Activated T-cell treated with anti-CD3 and anti-CD28 coated beads for 1 hour (primary cell): Measurements from ENCODE around the gene SLX9.
"Not testable (repeated sequence)": the region's sequence is repeated elsewhere in the genome, so short reads cannot be mapped to it uniquely, and the experiment has no call there.

Experiments used
- DNase-seq: peaks from one replicate; pipeline ENCODE4 v3.0.0-alpha.2; 2020; ENCODE audit warnings: low read depth

The SLX9 gene

GRCh38 chr21:44902268-44903049, 37.4 kb upstream of the SLX9 start:
- no peak for DNase-seq

DNA sequence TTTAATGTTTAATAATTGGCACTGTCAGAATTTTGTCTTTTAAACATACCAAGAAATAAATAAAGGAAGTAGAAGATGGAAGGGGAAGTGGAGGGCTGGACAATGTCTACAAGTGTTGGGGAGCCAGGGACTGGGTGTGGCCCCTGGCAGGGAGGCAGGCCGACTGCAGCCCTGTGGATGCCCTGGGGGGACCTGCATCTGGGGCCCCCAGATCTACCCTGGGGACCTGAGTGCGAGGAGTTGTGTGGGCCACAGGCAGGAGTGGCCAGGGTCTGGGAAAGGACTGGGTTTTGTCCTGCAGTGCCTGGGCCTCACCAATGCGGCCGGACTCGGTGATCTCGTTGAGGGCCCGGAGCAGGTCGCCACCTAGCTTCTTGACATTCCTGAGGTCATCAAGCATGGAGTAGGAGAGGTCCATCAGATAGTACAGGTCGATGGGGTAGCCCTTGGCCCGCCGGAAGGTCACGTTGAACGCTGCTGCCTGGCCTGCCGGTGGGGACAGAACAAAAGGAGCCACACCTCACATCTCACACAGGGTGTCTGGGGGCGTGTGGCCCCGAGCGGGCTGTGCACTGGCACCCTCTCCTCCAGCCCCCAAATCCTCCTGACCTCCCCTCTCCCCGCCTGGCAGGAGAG, 36.7 kb upstream of the SLX9 start:
- DNase-seq = no peak

GRCh38 chr21:44903689-44904088, 36.1 kb upstream of the SLX9 start:
- no peak for DNase-seq

GRCh38 chr21:44904141-44904923, 35.5 kb upstream of the SLX9 start:
- no peak for DNase-seq

- no peak for DNase-seq
Measured at GRCh38 chr21:44905016-44905727, 34.7 kb upstream of the SLX9 start.

DNA sequence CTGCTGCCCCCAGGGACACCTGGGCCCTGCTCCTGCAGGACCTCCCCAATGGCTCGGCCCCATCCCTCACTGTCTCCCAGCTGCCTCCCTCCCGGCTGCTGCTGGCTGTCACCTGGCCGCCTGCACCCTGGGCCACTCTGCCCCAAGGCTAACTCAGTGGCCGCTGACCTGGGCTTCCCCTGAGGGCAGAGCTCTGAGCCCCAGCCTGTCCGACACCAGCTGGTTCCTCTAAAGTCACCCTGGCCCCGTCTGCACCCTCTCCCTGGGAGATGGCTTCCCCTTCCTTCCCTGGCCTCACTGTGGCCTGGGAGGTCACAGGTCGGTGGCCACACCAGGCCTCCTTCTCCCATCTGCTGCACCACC, 34.1 kb upstream of the SLX9 start:
- no peak for DNase-seq

- no peak for DNase-seq
Measured at GRCh38 chr21:44907225-44907965, 32.4 kb upstream of the SLX9 start.

- no peak for DNase-seq
Measured at GRCh38 chr21:44907966-44908895, 31.6 kb upstream of the SLX9 start.

DNA sequence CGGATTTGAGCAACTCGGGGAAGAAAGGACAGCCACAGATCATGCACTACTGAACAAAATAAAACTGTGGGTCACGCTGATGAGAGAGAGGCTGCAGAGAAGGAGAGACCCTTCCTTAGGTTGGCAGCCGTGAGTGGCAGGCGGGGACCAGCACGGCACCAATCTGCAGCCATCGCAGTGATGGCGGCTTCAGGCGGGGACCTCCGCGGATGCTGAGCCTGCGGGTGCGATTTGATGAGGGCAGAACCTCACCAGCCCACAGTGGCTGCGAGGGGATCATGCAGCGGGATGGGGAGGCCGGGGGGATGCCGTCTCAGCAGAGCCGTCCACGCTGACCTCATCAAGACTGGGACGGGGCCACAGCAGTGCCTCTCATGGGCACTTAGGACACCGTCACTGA, 30.9 kb upstream of the SLX9 start:
- no peak for DNase-seq

DNA sequence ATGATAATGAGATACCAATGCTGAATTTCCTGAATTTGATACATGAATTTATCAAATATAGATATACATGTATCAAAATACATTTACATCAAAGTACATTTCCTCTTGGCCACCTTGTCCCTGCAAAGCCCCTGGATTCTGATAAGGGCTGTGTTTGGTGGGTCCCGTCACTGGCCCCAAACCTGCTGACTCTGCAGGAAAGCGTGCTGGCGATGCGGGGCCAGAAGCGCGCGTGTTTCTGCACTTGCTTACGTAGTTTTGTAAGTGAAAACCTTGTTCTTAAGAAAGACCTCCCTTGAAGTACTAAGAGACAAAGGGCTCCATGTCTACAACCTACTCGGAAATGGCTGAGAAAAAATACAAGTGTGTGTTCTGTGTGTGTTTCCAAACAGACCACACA, 30.1 kb upstream of the SLX9 start:
- DNase-seq = no peak

GRCh38 chr21:44910229-44911067, 29.4 kb upstream of the SLX9 start:
- no peak for DNase-seq

DNA sequence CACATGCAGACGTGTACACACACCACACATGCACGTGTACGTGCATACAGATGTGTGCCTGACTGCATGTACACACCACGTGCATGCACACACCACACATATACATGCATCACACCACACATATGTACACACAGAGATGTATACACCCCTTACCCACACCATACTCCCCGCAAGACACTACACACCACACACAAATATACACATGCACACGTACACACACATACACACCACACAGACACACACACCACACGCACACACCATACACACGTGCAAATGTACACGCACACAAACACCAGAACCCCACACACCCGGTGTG, 28.8 kb upstream of the SLX9 start:
- DNase-seq = no peak

GRCh38 chr21:44911384-44912157, 28.3 kb upstream of the SLX9 start:
- DNase-seq = peak; percentile 56

DNA sequence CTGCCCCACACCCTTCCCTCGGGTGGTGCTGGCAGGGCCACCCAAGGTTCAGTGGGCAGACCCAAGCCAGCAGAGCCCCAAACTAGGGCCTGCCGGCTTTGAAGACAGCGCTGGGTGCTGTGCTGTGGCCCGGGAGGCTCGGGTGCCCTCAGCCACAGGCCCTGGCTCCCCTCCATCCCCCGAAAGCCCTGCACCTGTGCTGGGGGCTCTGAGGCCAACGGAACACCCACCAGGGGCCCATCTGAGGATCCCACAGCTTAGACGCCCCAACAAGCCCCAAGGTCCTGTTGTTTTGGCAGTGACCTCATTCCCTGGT, 27.7 kb upstream of the SLX9 start:
- DNase-seq = no peak

DNA sequence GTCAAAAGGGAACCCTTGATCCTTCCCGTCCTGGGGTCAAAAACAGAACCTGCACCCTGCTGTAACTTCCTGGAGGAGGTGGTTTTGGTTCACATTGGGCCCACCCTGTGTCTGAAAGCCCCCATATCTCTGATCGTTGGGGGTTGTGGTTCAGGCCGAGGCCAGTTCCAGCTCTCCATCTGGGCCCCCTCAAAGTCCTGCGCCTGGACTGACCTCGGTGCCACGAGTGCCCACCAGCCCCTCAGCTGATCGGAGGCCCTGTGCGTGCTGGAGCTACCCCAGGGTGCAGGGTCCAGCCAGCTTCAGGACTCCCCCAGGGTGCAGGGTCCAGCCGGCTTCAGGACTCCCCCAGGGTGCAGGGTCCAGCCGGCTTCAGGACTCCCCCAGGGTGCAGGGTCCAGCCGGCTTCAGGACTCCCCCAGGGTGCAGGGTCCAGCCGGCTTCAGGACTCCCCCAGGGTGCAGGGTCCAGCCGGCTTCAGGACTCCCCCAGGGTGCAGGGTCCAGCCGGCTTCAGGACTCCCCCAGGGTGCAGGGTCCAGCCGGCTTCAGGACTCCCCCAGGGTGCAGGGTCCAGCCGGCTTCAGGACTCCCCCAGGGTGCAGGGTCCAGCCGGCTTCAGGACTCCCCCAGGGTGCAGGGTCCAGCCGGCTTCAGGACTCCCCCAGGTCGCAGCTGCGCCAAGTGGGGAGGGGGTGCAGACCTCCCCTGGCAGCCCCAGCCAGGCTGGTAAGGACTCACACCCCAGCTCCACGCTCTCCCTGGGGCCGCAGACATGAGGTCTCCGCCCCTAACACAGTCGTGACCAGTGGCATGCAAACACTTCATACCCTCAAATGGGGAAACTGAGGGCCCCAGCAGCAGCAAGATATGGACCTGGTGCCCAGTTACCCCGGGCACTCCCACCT, 27.1 kb upstream of the SLX9 start:
- not testable (repeated sequence) for DNase-seq

GRCh38 chr21:44913425-44914175, 26.2 kb upstream of the SLX9 start:
- no peak for DNase-seq

DNA sequence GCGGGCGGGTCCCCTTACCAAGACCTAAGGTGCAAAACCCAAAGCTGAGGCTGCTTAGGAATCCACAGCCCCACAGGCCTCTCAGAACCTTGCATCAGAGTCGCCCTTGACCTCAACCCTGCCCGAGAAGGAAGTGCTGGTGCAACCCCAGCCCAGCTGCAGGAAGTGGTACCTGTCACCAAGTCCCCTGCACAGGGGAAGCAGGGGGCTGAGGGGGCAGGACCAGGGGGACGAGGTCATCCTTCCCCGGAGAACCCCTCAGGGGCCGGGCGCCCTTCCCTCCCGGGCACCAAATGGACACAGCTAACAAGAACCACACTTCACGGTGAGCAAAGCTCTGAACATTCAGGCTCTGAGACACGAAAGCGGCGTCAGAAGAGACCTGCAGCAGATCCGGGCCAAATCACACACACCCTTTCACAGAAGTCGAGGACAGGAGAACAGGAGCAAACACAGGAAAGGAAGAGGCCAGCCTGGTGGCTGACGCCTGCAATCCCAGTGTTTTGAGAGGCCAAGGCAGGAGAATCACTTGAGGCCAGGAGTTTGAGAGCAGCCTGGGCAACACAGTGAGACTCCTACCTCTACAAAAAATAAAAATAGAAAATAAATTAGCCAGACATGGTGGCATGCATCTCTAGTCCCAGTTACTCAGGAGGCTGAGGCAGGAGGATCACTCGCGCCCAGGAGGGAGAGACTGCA, 25.5 kb upstream of the SLX9 start:
- peak; percentile 42 for DNase-seq
